ENCODE measurements around the gene SCN1A. TPM values are rescaled to one million over a fixed set of nuclear protein-coding genes. Genes with fewer than 3 reads are reported as not detected.

Gene SCN1A
- polyA plus RNA-seq, 1 donor (not counting 4 experiments of a cell fraction or from before 2014, with no cell fraction given) = not detected

- FAIRE-seq = no peak
- dilution Hi-C loops (cut with MboI; ENCODE audit: extremely low pct_ligation_motif_present, low sequenced_read_pairs) = no loop called here
Measured at GRCh38 chr2:166032361-166032760, 95.5 kb downstream of the SCN1A start.

GRCh38 chr2:166031054-166031453, 96.8 kb downstream of the SCN1A start:
- Histone ChIP-seq H3K4me2 (ENCODE audit: control insufficient read depth, extremely low read depth, insufficient read depth, low read depth, low read length) (no peak overlapping the region), H3K27me3 (ENCODE audit: control insufficient read depth, extremely low read depth, insufficient read depth, low read length) (no peaks in the 10 kb centered on the region), H3K27ac (ENCODE audit: control insufficient read depth, insufficient read depth, low read length) (no peak overlapping the region), H3K36me3 (ENCODE audit: control insufficient read depth in 2 of 2, extremely low read depth in 1 of 2, insufficient read depth in 2 of 2, low read length in 2 of 2) (no peaks in the 10 kb centered on the region), H3K9me3 (ENCODE audit: control insufficient read depth, low read depth, low read length) (no peaks in the 10 kb centered on the region), H3K9ac (ENCODE audit: control insufficient read depth, extremely low read depth, insufficient read depth, low read length) (no peak overlapping the region), H3K4me1 (ENCODE audit: control insufficient read depth, extremely low read depth, insufficient read depth, low read length) (no peaks in the 10 kb centered on the region), H3K4me3 (ENCODE audit: control insufficient read depth in 2 of 3, extremely low read depth in 1 of 3, insufficient read depth in 2 of 3, low read depth in 1 of 3, low read length in 3 of 3) (no peak overlapping the region), H3K79me2 (ENCODE audit: control insufficient read depth, insufficient read depth, low read length) (no peaks in the 10 kb centered on the region), H4K20me1 (ENCODE audit: control insufficient read depth, extremely low read depth, insufficient read depth, low read length) (no peaks in the 10 kb centered on the region), H3K9me1 (ENCODE audit: control insufficient read depth, extremely low read depth, insufficient read depth, low read length) (no peaks in the 10 kb centered on the region), H2AFZ (ENCODE audit: control insufficient read depth, low read length) (no peak overlapping the region)
- FAIRE-seq = peak; percentile 51
- dilution Hi-C loops (cut with MboI; ENCODE audit: extremely low pct_ligation_motif_present, low sequenced_read_pairs) = no loop called here
- no peak for DNase-seq (ENCODE audit: low read depth, low spot score)
- no peak for TF ChIP-seq CTCF (optimal IDR thresholded peaks at IDR 0.05 in 1 of 3, IDR thresholded peaks at IDR 0.05 in 1 of 3, conservative IDR thresholded peaks at IDR 0.05 in 1 of 3; ENCODE audit: extremely low read depth in 1 of 3, insufficient read depth in 2 of 3, low read length in 3 of 3)
- TF ChIP-seq EZH2 (IDR thresholded peaks at IDR 0.05; ENCODE audit: low read length) = no peak

More at GRCh38 chr2:166032361-166032760, 95.5 kb downstream of the SCN1A start:
- H3K9me1 ChIP-seq (ENCODE audit: control insufficient read depth, extremely low read depth, insufficient read depth, low read length) = no peaks in the 10 kb centered on the region
- no peak for DNase-seq (ENCODE audit: low read depth, low spot score)
- TF ChIP-seq CTCF (optimal IDR thresholded peaks at IDR 0.05 in 1 of 3, IDR thresholded peaks at IDR 0.05 in 1 of 3, conservative IDR thresholded peaks at IDR 0.05 in 1 of 3; ENCODE audit: extremely low read depth in 1 of 3, insufficient read depth in 2 of 3, low read length in 3 of 3) = no peak
- no peak for TF ChIP-seq EZH2 (IDR thresholded peaks at IDR 0.05; ENCODE audit: low read length)
- H3K4me1 ChIP-seq (ENCODE audit: control insufficient read depth, extremely low read depth, insufficient read depth, low read length) = no peaks in the 10 kb centered on the region
- H3K9me3 ChIP-seq (ENCODE audit: control insufficient read depth, low read depth, low read length) = no peaks in the 10 kb centered on the region
- H3K27ac ChIP-seq (ENCODE audit: control insufficient read depth, insufficient read depth, low read length) = no peak overlapping the region
- no peak overlapping the region for H3K9ac ChIP-seq (ENCODE audit: control insufficient read depth, extremely low read depth, insufficient read depth, low read length)
- no peak overlapping the region for H3K4me3 ChIP-seq (ENCODE audit: control insufficient read depth in 2 of 3, extremely low read depth in 1 of 3, insufficient read depth in 2 of 3, low read depth in 1 of 3, low read length in 3 of 3)
- no peaks in the 10 kb centered on the region for H3K27me3 ChIP-seq (ENCODE audit: control insufficient read depth, extremely low read depth, insufficient read depth, low read length)
- H3K79me2 ChIP-seq (ENCODE audit: control insufficient read depth, insufficient read depth, low read length) = no peaks in the 10 kb centered on the region
- no peak overlapping the region for H2AFZ ChIP-seq (ENCODE audit: control insufficient read depth, low read length)
- no peak overlapping the region for H3K4me2 ChIP-seq (ENCODE audit: control insufficient read depth, extremely low read depth, insufficient read depth, low read depth, low read length)
- no peaks in the 10 kb centered on the region for H4K20me1 ChIP-seq (ENCODE audit: control insufficient read depth, extremely low read depth, insufficient read depth, low read length)
- H3K36me3 ChIP-seq (ENCODE audit: control insufficient read depth in 2 of 2, extremely low read depth in 1 of 2, insufficient read depth in 2 of 2, low read length in 2 of 2) = no peaks in the 10 kb centered on the region
